Mesendoderm (in vitro differentiated cells): ENCODE results near the gene SLC22A15.

Source experiments
- DNase-seq: peaks from one replicate; pipeline ENCODE4 v3.0.0; 2013
- H2AK5ac ChIP-seq: 2 replicates; pipeline ENCODE4 v1.6.1; 2013; ENCODE audit warnings: low read length, inconsistent platforms
- H2BK120ac ChIP-seq: 2 replicates; pipeline ENCODE4 v1.6.1; 2013; ENCODE audit warnings: low read depth, mild to moderate bottlenecking, low read length, moderate library complexity, mixed read lengths
- H2BK15ac ChIP-seq: replicated peaks from 2 replicates; pipeline ENCODE4 v1.6.1; 2013; ENCODE audit warnings: low read depth, mild to moderate bottlenecking, moderate library complexity
- H2BK5ac ChIP-seq: 2 replicates; pipeline ENCODE4 v1.6.1; 2013; ENCODE audit warnings: low read length, inconsistent platforms
- H3K18ac ChIP-seq: 2 replicates; pipeline ENCODE4 v1.6.1; 2013; ENCODE audit warnings: mild to moderate bottlenecking, low read length, mixed read lengths
- H3K23ac ChIP-seq: one replicate; pipeline ENCODE4 v1.6.1; 2013; ENCODE audit warnings: low read length
- H3K27ac ChIP-seq: 2 replicates; pipeline ENCODE4 v1.5.1; 2013; ENCODE audit warnings: low read depth, mild to moderate bottlenecking, inconsistent platforms, low read length, moderate library complexity
- H3K27me3 ChIP-seq: 2 replicates; pipeline ENCODE4 v1.6.1; 2013; ENCODE audit warnings: low read length, control low read depth, mild to moderate bottlenecking, inconsistent platforms; ENCODE audit not compliant: insufficient read depth, poor library complexity
- H3K36me3 ChIP-seq: 2 replicates; pipeline ENCODE4 v1.6.1; 2013; ENCODE audit warnings: low read length, inconsistent platforms; ENCODE audit not compliant: control insufficient read depth, insufficient read depth
- H3K4ac ChIP-seq: one replicate; pipeline ENCODE4 v1.6.1; 2013; ENCODE audit warnings: low read depth, mild to moderate bottlenecking, low read length, moderate library complexity
- H3K4me1 ChIP-seq: 2 replicates; pipeline ENCODE4 v1.6.1; 2013; ENCODE audit warnings: low read depth, low read length, inconsistent platforms; ENCODE audit not compliant: control insufficient read depth
- H3K4me2 ChIP-seq: 2 replicates; pipeline ENCODE4 v1.6.1; 2013; ENCODE audit warnings: low read length
- H3K4me3 ChIP-seq: 2 replicates; pipeline ENCODE4 v1.5.1; 2013; ENCODE audit warnings: mild to moderate bottlenecking, low read length
- H3K56ac ChIP-seq: one replicate; pipeline ENCODE4 v1.6.1; 2013; ENCODE audit warnings: low read length
- H3K79me1 ChIP-seq: 2 replicates; pipeline ENCODE4 v1.6.1; 2013; ENCODE audit warnings: low read length, inconsistent platforms
- H3K79me2 ChIP-seq: 2 replicates; pipeline ENCODE4 v1.6.1; 2013; ENCODE audit warnings: mild to moderate bottlenecking, low read length; ENCODE audit not compliant: control insufficient read depth, insufficient read depth
- H3K9ac ChIP-seq: 2 replicates; pipeline ENCODE4 v1.6.1; 2013; ENCODE audit warnings: low read length, inconsistent platforms
- H4K5ac ChIP-seq: one replicate; pipeline ENCODE4 v1.6.1; 2013; ENCODE audit warnings: low read length
- H4K8ac ChIP-seq: one replicate; pipeline ENCODE4 v1.6.1; 2013; ENCODE audit warnings: low read depth, mild to moderate bottlenecking, control low read depth, low read length, moderate library complexity
- WGBS: extraction: QIAGEN DNeasy Blood & Tissue Kit; methylation state at CpG from one replicate; pipeline ENCODE4 v1.1.7; 2013; ENCODE audit warnings: low lambda C conversion rate, missing lambda C conversion rate; ENCODE audit not compliant: insufficient coverage; ENCODE audit errors: extremely low coverage; 5-methylcytosine and 5-hydroxymethylcytosine counted together

Gene SLC22A15

DNA sequence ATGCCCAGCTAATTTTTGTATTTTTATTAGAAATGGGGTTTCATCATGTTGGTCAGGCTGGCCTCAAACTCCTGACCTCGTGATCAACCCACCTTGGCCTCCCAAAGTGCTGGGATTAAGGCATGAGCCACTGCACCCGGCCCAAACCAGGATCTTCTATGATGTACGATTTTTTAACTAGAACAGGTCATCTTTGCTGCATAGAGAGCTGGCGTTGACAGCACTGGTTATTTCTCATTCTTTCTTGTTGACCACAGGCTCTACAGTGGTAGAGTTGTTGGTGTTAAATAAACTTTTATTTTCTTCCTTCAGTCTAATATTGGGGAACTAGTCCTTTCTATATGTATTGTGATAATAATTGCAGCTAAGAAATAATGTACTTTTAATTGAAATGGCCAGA is 131.1 kb downstream of the SLC22A15 start:
- WGBS = no CpG with 5 or more reads among the region's 4 CpGs
- Histone ChIP-seq H3K79me1 (no peaks in the 10 kb centered on the region), H3K23ac (no peak overlapping the region), H3K36me3 (no peaks in the 10 kb centered on the region), H3K56ac (no peak overlapping the region), H2BK5ac (no peak overlapping the region), H3K27ac (no peak overlapping the region), H3K4me2 (no peak overlapping the region), H2BK15ac (no peak overlapping the region), H4K8ac (no peak overlapping the region), H4K5ac (no peak overlapping the region), H3K79me2 (no peaks in the 10 kb centered on the region), H3K4me1 (no peaks in the 10 kb centered on the region), H3K9ac (no peak overlapping the region), H3K4me3 (no peak overlapping the region), H3K27me3 (no peaks in the 10 kb centered on the region), H2BK120ac (no peak overlapping the region), H2AK5ac (no peak overlapping the region), H3K18ac (no peak overlapping the region), H3K4ac (no peak overlapping the region)
- no peak for DNase-seq

DNA sequence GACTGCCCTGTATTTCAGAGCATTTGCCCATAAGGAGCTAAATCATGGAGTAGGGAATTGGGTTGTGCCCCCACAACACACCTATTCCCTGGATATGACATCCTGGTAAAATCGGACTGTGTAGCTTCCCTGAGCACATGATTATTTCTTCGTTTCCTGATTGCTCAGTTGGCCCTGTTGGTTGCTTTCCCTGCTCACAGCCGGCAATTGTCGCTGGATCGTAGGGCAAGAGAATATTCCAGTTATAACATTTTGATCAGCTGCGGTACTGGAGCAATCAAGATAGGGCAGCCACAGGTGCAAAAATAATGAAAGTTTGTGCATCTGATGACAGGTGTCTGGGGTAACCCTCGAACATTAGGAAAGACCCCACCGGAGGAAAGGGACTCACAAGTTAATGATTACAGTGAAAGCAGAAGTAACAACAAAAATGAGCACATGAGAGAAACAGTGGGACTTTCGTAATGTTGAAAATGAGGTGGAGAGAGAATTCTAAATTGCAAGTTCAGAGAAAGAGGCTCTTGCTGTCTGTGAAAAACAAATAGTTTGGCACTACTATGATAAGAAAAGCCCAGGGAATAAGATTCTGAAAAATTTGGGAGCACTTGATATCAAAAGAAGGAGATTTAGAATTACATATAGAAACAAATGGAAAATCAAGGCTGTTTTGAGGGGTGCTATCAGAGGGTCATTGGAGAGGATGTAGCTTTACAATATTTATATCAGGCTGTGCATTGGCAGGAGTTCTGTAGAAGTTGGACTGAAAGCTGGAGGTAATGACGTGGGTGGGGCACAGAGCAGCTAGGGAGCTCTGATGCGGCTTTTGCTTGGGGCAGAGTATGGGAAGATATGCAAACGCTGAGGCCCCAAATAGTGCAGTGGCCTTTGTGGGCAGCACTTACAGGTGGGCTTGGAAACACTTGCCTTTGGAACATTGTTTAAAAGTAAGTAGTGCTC is 134.5 kb downstream of the SLC22A15 start, which contains the start of gene MAB21L3:
Gene MAB21L3, plus strand, starts transcription at position 833 of the 957 bp plus-strand sequence. CDS start 1,217 bp downstream, outside the sequence.
- WGBS = no CpG with 5 or more reads among the region's 12 CpGs
- H4K5ac ChIP-seq = no peak within 1 kb of the TSS
- H3K36me3 ChIP-seq = no peaks in the 10 kb centered on the region
- no peak within 1 kb of the TSS for H2BK120ac ChIP-seq
- H3K4me1 ChIP-seq = no peaks in the 10 kb centered on the region
- H3K18ac ChIP-seq = no peak within 1 kb of the TSS
- no peak within 1 kb of the TSS for H3K4ac ChIP-seq
- no peaks in the 10 kb centered on the region for H3K79me1 ChIP-seq
- H3K23ac ChIP-seq = no peak within 1 kb of the TSS
- DNase-seq = no peak
- peak within 1 kb of the TSS; percentile 76 for H2AK5ac ChIP-seq
- no peaks in the 10 kb centered on the region for H3K79me2 ChIP-seq
- no peak within 1 kb of the TSS for H3K27ac ChIP-seq
- H3K9ac ChIP-seq = no peak within 1 kb of the TSS
- no peak within 1 kb of the TSS for H2BK15ac ChIP-seq
- no peak within 1 kb of the TSS for H3K4me2 ChIP-seq
- H3K4me3 ChIP-seq = no peak within 1 kb of the TSS
- no peak within 1 kb of the TSS for H4K8ac ChIP-seq
- H3K56ac ChIP-seq = no peak within 1 kb of the TSS
- no peaks in the 10 kb centered on the region for H3K27me3 ChIP-seq
- no peak within 1 kb of the TSS for H2BK5ac ChIP-seq

DNA sequence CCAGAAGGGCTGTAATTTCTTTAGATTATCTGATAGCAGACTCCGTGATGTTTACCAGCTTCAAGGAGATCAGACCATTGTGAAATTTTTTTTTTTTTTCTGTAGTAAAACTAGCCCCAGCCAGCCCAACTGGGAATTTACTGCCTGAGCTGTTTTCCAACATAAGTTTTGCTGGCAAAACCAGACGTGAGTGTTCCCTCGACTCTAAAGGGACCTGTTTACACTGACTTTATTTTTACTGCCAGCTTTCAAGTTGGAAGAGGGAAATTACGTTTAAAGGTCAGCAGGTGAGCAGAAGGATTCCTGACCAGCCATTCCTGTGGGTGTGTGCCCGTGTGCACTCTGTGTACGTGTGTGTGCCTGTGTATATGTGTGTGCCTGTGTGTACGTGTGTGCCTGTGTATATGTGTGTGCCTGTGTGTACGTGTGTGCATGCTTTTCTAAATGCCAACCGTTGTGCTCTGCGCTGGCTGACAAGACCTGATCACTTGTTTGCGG is 135.3 kb downstream of the SLC22A15 start:
- Histone ChIP-seq H3K9ac (no peak overlapping the region), H4K5ac (no peak overlapping the region), H3K36me3 (no peaks in the 10 kb centered on the region), H3K79me1 (no peaks in the 10 kb centered on the region), H3K56ac (no peak overlapping the region), H3K27ac (no peak overlapping the region), H3K4me3 (no peak overlapping the region), H3K79me2 (no peaks in the 10 kb centered on the region), H3K27me3 (no peaks in the 10 kb centered on the region), H2BK120ac (no peak overlapping the region), H3K18ac (no peak overlapping the region), H2AK5ac (peak overlapping the region; percentile 76), H4K8ac (no peak overlapping the region), H3K23ac (no peak overlapping the region), H3K4me1 (no peaks in the 10 kb centered on the region), H3K4ac (no peak overlapping the region), H2BK15ac (no peak overlapping the region), H3K4me2 (no peak overlapping the region), H2BK5ac (no peak overlapping the region)
- no CpG with 5 or more reads among the region's 11 CpGs for WGBS
- DNase-seq = no peak

DNA sequence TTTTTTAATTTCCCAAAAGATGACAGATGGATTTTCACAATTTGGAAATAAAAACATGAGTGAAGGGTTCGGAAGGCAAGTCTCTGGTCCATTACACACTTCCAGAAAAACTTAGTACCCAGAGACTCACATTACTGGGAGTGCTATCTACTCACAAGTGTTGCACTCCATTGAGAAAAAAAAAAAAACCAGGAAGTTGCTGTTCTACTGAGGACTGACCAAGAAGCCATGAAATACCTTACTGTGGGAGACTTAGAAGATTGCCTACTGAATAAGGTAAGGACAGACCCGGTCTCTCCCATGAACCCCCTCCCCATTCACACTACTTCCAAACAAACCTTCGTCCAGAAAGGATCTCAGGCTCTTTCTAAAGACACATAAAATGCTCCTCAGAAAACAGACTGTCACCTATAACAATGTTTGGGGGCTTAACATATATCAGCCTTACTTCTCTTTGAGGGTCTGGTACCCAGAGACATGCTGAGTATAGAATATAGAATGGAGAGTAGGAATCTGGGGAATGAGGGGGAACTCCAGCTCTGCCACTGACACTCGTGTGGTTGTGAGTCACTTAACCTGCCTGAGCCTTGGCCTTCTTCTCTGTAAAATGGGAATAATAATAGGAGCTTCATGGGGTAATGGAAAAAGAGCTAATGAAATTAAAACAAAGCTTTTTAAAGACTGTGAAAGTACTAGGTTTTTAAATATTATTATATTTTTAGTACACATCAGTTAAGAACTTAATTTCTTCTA is 136.3 kb downstream of the SLC22A15 start:
- Histone ChIP-seq H3K56ac (no peak overlapping the region), H3K27me3 (no peaks in the 10 kb centered on the region), H3K79me2 (no peaks in the 10 kb centered on the region), H3K18ac (no peak overlapping the region), H3K36me3 (no peaks in the 10 kb centered on the region), H3K4me2 (no peak overlapping the region), H2AK5ac (no peak overlapping the region), H2BK5ac (no peak overlapping the region), H3K23ac (no peak overlapping the region), H3K27ac (no peak overlapping the region), H3K4me3 (no peak overlapping the region), H3K79me1 (no peaks in the 10 kb centered on the region), H4K8ac (no peak overlapping the region), H4K5ac (no peak overlapping the region), H2BK15ac (no peak overlapping the region), H3K4ac (no peak overlapping the region), H2BK120ac (no peak overlapping the region), H3K9ac (no peak overlapping the region), H3K4me1 (no peaks in the 10 kb centered on the region)
- DNase-seq = no peak
- WGBS = no CpG with 5 or more reads among the region's 4 CpGs

DNA sequence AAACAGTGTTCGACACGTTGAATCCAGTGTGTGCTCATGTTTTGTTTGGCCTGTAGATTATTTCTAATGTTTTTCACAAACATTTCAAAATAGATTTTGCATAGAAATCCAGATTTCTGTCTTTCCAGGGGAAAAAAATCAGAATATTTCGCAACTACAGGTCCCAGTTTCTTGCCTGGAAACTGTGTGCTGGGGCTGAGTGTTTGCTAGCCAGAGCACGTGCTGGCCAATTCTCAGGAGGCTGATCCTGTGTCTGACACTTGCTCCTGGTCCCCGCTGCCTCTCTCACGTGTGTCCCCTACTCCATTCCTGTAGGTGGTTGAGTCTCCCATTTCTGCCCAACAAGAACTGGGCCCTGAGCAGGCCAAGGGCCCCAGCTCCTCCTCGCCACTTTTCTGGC is 137.3 kb downstream of the SLC22A15 start:
- Histone ChIP-seq H3K79me2 (no peaks in the 10 kb centered on the region), H3K18ac (no peak overlapping the region), H3K27me3 (no peaks in the 10 kb centered on the region), H3K56ac (no peak overlapping the region), H4K8ac (no peak overlapping the region), H4K5ac (no peak overlapping the region), H3K36me3 (no peaks in the 10 kb centered on the region), H3K4me1 (no peaks in the 10 kb centered on the region), H3K27ac (no peak overlapping the region), H2AK5ac (no peak overlapping the region), H2BK5ac (no peak overlapping the region), H3K4me3 (no peak overlapping the region), H3K23ac (no peak overlapping the region), H2BK15ac (no peak overlapping the region), H2BK120ac (no peak overlapping the region), H3K79me1 (no peaks in the 10 kb centered on the region), H3K9ac (no peak overlapping the region), H3K4me2 (no peak overlapping the region), H3K4ac (no peak overlapping the region)
- no peak for DNase-seq
- no CpG with 5 or more reads among the region's 7 CpGs for WGBS
